GM21619 (cell line): ENCODE results near the gene PXN.
"Not testable (repeated sequence)": the region's sequence is repeated elsewhere in the genome, so short reads cannot be mapped to it uniquely, and the experiment has no call there.

Experiments
- ATAC-seq: cut with Tn5 transposase; IDR thresholded peaks from one replicate; pipeline ENCODE4 v1.9.1; 2021; ENCODE audit not compliant: unreplicated experiment

PXN gene

DNA sequence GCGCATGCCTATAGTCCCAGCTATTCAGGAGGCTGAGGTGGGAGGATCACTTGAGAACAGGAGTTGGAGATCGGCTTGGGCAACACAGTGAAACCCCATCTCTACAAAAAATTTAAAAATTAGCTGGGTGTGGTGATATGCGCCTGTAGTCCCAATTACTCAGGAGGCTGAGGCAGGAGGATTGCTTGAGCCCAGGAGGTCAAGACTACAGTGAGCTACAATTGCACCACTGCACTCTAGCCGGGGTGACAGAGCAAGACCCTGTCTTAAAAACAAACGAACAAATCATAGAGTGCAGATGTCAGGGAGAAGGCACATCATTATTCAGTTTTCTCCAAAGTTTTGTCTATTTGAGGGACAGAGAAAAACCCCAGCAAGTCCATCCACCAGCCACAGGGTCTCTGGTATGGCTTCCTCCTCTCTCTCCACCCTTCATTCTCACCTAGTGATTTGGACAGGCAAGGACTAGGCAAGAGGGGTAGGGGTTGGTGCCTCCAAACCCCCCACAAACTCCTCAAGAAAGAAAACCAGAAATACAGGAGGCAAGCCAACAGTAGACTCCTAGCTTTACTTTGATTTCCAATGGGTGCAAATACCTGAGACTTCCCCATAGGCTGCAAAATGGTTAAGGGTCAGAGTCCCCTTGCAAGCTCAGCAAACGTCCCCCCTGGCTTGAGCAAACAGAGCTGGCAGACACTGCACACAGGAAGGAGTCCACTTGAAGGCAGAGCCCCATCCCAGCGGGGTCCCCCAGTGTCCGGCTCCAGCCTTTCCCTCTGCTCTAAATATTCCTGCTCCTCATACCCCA lies 38.1 kb downstream of the PXN start:
- no peak for ATAC-seq

DNA sequence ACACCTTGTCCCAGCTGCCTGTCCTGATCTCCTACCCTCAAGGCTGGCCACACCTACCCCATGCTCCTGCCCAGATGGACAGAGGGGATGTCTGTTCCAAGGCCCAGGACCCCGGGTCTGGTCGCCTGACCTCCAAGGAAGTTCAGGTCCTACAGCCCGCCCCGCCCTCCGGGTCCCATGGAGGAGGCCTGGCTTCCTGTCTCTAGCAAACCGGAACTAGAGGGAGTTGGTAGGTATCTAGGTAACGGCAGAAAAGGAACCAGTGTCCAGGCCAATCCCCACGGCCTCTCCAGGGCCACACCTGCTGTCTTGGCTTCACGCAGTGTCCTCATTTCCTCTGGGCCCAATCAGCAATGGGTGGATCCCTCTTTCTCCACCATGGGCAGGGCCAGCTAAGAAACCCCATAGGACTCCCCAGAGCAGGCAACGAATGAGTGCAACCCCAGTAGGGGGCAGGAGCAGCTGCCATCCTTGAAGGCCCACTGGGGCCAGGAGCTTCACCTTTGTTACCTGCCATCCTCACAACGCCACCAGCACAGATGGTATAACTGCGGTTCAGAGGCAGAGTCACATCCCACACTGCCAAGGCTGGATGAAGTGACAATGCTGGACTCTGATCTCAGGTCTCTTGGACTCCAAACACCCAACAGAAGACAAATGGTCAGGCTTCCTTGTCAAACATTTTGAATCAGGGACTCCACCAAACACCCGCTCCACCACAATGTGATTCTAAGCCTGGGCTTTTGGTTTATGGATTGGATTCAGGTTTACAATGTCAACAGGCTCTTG lies 39.5 kb downstream of the PXN start:
- no peak for ATAC-seq

DNA sequence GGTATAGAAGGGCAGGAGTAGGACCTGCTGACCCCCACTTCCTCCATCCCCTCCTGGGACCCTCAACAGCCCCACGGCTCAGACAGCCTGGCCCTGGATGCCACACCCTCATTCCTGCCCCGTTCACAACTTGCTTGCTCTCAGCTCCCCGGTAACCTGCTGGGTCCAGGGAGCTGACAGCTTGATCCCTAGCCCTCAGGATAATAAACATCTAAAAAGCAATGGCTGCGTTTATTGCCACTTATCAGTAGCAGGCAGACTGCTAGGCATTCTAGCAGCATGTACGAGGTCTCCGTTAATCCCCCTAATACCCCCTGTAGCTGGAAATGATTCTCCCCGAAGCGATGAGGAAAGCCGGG lies 40.4 kb downstream of the PXN start:
- ATAC-seq = no peak

DNA sequence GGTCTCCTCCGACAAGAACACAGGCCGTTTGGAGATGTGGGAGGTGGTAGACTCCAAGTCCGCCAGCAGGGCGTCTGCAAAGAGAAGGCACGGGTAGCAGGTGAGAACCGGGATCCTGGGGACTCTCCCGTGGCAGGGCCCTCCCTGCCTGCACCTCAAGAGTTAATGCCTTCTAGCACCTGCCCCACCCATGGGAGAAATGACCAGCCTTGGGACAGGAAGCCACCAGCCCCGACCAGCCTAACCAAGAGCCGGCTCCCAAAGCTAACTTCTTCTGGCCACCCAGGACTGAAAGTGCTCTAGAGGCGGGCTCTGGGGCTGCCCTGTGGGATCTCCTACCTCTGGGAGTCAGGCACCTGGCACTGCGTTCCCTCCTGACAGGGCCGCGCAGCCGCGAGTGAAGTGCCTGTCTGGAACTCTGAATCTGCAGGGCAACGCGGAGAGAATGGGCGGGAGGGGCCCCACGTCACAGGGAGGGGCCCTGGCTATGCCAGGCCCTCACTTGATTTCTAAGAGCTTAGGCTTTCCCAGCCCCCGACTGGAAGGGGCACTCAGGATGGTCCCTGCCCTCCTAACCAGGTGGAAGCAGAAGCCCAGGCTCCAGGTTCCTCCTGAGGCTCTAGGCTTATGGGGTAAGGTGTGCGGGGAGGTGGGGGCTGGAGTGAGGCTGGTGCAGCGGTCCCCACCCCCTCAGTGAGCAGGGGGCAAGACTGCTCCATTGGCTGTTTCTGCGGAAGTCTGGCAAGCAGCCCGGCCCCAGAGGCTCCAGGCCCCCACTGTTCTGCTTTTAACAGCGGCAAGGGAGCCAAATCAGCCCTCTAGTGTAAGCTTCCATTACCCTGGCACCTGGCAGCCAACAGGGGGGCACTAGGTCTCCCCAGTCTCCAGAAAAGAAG lies 41.0 kb downstream of the PXN start:
- ATAC-seq = no peak

DNA sequence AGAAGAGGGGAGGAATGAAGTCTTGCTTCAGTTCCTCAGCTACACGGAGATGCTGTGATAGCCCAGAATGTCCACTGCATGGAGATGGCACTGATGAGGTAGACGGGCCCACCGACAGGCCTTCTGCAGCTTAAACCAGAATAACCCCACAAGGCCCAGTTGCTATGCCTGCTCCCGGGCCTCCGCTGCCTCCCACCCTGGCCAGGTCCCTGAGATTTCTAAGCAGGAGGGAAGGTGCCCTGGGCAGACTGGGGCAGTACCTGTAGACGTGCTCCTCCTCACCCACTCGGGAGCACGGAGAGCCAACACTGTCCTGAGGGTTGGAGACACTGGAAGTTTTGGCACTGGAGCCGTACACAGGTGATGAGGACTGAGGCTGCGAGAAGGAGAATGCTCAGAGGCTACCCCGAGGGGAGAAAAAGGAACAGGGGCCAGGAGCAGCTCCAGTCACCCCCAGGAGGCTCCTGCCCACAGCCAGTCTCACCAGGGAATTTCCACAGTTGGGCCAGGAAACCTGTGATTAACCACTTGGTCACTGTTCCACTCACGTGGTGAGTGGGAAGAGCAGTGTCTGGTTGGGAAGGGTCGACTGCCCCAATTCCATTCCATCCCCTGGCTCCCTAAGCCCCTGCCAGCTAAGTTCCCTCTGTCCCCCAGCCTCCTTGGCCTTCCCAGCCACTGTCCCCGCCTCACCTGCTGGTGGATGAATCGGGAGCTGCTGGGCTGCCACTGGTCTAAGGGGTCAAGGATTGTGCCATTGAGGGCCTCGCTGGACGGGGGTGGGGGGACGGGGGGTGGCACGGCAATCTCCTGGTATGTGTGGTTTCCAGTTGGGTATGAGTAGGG lies 41.8 kb downstream of the PXN start:
- ATAC-seq = no peak

DNA sequence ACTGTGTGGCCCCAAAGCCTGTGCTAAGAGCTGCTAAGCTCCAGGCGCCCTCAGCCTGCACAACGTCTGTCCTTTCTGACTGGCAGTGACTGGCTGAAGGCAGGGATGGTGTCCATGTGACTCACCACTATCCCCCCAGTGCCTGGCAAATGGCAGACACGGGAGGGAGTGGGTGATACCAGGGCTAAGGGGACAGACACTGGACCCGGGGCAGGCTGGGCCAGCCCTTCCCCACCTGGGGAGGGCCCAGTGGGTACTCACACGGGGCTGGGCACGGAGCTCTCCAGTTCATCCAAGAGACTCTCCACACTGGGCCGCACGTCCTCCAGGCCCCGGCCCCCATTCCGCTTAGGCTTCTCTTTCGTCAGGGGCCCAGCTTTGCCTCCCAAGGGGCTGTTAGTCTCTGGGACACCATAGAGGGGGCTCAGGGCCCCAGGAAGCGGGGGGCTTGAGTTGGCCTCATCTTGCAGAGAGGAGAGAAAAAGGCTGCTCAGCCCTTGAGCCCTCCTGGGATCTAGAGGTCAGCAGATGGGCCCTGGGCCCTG lies 43.2 kb downstream of the PXN start:
- ATAC-seq = no peak

DNA sequence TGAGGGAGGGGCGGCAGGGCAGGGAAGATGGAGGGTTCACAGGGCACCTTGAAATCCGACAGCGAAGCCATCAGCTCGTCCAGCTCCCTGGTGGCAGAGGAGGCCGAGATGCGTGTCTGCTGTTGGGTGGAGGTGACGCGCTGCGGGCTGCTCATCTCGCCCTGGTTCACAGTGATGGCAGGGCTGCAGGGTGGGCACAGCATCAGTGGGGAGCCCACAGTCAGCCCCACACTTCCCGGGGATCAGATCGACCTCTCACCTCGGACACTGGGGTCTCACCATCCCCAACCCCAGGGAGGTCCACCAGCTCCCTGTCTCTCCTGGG lies 44.0 kb downstream of the PXN start:
- ATAC-seq = no peak

DNA sequence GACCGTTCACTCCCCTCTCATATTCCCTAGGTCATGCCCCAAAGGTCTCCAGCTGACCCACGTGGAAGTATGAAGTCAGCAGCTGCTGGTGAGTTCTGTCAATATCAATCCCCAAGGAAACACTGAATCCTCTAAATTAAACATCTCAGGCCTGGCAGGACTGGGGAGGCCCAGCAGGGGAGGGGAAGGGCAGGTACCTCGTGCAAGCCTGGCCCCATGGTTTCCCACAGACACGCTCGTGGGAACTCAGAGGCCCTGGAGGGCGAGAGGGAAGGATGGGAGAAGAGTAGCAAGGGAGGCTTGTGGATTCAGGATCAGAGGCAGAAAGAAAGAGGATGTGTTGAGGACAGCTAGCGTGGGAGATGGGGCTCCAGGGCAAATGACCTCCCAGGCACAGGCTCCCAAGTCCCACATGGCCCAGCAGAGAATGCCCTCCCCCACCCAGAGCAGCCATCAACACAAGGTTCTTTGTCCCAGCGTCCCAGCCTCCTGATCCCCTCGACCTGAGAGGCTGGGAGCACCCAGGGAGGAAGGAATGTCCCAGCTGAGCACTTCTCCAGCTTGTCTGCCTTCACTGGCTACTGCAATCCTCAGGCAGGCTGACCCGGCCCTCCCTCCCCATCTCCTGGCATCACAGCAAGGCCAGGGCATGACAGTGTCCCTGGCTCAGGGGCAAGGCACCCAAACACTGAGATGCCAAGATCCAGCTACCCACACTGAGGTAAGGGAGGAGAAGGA lies 44.5 kb downstream of the PXN start:
- no peak for ATAC-seq

DNA sequence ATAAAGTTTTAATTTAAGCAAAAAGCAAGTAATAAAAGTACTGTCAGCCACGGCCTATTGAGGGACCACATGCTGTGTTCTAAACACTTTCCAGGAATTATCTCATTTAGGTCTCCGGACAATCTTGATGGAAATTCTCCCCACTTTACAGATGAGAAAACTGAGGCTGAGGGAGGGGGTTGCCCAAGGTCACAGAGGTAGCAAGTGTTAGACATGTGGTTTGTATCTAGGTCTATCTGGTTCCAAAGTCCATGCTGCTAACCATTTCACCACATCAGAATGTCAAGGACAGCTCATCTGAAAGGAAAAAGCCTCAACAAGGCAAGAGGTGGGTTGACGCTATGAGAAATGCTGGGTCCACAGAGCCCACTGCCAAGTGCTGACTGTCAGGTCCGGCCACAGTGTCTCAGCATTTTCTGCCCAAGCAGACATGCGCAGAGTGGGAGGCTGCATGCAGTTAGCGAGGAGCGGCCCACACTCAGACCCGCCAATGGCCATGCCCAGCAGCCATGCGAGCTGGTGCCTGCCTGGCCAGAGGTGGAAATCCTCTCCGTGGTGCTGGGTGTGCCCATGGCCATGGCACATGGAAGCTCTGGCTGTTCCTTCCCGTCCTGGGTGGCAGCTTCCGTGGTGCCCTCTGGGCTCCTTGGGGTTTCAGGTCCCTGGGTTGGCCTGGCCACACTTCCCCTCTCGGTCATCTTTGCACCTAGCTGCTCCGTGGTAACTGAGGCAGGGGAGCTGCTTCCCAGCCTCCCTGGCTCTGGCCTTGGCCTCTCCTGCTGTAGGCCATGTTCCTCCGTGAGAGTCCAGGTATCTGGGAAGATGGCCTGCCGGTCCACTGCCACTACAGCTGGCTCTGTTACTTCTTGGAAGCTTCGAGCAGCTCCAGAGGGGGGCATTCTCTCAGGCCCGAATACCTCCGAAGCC lies 46.6 kb downstream of the PXN start:
- no peak for ATAC-seq

DNA sequence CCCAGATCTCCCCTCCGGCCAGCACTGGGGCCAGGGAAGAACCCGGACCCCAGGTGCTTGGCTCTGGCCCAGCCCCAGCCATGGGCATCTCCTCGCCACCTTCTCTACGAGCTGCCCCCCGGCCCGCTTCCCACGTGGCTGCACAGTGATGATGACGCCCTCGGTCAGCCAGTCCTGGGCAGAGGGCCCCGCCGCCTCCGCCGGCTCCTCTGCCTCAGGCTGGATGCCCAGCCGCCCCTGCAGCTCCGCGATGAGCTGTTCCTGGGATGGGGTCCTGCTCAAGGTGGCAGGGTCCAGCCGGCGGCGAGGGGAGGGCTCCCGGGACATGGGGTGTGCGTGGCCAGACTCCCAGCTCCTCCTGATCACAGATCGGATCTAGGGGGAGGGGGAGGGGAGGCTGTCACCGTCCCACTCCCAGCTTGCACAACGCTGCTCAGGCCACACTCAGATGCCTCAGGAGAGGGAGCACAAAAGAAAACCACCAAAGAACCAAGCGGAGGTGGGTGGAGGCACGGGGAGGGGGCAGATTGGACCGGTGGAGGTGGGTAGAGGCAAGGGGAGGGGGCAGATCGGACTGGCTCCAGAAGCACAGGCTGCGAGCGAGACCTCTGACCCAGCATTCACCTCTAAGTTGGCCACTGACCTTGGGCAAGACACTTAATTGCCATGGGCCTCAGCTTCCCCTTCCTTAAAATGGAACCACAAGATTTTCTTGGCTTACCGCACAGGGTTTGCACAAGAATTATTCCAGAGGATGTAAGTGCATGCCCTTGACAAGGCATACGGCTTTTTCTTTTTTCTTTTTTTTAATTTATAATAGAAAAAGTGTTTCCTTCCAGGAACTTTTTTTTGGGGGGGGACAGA lies 48.6 kb downstream of the PXN start:
- no peak for ATAC-seq

DNA sequence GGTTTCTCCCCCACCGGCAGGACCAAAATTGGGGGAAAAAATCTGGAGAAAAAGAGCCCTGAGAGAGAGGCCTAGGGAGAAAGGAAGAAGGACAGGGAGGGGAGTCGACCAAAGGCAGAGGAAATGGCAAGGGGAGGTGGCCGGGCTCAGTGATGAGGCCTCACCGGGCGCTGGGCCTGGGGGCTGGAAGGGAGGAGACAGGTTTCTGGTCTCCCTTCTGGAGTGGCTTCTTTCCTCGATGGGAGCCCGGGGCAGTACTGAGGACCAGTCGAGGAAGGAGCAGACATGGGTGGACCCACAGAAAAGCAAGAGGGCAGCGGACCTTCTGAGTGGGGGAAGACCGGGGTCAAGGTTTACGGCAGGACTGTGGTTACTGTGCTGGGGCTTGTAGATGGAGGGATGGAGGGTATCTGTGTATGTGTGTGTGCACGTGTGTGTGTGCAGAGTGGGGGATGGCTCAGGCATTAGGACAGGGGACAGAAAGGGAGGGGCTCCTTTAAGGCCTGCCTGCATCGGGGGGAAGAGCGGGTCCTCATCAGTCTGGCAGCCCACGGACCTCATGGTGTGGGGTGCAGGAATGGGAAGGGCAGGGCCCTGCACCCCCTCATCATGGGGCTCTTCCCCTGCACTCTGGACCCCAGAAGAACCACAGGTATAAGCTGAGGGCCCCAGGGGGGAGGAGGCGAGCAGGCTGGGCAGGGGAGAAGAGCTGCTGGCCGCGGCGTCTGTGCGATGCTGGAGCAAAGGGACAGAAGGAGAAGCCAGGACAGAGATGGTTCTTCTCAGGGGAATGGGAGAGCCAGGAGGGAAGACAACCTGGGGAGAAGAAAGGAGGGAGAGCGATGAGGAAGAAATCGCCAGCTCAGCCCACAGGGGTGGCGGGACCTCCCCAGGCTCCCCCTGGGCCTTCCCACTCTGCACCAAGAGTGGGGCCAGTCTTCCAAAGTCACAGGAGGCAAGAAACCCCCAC lies 49.5 kb downstream of the PXN start:
- no peak for ATAC-seq

DNA sequence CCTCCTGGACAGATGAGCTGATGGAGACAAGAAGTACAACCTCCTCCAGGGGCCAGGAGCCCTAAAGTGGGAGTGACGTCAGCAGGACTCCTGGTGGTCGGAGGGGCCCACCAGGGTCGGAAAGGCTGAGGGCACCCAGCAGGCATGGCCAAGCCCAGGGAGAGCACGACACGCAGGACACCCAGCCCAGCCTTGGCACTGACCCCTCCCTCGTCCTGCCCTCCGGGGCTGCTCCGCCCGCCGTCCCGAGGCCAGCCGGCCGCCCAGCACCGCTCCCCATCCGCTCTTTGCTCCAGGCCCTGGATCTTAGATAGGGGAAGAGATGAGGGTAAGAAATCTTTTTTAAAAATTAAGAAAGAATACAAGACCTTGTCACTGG lies 50.2 kb downstream of the PXN start:
- ATAC-seq = no peak

DNA sequence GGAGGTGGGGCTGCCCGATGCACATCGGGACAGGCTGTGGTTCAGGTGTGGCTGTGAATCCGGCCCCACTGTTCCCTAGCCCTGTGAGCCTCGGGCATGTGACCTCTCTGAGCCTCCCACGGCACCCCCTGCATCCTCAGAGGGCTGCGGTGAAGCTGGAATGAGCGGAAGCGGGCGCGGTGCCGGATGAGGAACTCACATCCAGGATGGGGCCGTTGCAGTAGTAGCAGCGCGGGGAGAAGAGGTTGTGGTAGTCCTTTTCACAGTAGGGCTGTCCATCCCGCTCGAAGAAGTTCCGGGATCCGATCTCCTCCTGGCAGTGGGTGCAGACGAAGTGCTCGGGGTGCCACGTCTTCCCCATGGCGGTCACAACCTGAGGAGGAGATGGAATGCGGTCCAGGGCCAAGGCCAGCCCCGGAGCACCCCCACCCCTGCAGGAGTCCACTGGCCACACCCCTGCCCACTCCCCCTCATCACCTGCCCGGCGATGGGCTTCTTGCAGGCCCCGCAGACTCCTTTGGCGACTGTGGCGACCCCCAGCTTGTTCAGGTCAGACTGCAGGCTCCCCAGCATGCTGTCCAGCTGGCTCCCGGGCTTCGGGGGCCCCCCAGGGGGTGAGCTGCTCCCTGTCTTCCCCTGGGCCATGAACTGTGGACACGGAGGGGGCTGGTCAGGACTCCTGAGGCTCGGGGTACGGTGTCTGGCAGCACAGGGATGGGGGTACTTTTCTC lies 50.7 kb downstream of the PXN start:
- ATAC-seq = no peak

DNA sequence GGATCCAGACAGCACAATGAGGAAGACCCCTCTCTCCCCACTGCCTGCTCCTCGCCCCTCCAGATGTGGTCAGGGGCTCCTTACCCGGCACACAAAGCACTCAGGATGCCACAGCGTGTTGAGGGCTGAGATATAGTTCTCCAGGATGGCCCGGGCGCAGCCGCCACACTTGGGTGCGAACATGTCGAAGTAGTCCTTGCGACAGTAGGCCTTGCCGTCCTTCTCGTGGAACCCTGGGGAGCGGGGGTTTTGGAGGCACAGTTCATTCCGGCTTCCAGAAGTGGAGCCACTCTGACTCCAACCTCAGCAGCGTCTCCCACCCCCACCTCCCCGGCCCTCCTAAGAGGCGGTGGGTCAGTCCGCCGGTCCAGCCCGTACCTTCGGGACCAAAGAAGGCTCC lies 51.8 kb downstream of the PXN start:
- ATAC-seq = no peak

DNA sequence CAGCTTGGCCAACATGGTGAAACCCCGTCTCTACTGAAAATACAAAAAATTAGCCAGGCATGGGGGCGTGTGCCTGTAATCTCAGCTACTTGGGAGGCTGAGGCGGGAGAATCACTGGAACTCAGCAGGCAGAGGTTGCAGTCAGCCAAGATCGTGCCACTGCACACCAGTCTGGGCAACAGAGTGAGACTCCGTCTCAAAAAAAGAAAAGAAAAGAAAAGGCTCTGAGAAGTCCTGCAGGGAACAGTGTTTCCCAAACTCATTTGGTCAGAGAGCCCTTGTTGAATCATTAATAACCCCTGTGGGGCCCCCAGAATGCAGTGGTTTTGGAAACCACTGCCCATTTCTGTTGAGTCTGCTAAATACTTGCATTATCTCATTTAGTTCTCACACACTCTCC lies 52.3 kb downstream of the PXN start:
- ATAC-seq = not testable (repeated sequence)

DNA sequence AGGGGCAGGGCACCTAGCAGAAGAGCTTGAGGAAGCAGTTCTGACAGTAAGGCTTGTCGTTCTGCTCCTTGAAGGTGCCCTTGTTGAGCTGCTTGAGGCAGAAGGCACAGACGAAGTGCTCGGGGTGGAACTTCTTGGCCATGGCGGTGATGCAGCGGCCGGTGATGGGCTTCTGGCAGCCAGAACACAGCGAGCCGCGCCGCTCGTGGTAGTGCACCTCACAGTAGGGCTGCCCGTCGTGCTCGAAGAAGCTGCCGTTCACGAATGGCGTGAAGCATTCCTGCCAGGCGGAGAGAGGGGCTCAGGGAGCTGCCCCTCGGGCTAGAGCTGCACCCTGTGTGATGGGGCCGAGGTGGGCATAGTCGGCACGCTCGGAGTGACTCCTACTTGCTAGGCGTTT lies 53.2 kb downstream of the PXN start:
- no peak for ATAC-seq
